RWPE1 (cell line): ENCODE data around the gene KATNAL2.

ENCODE experiments used
- CTCF ChIA-PET: fragments of 350-600 bp; sonication (Branson Sonifier 250); formaldehyde crosslinking; extraction: SDS; loops from one replicate; lab custom pipeline; 2021; lab: Yijun Ruan, JAX
- POLR2A ChIA-PET: fragments of 400-600 bp; formaldehyde crosslinking; extraction: SDS; loops from one replicate; lab custom pipeline; 2020; ENCODE audit warnings: antibody characterized with exemption; ENCODE audit not compliant: low non-redundant PET; lab: Yijun Ruan, JAX
- DNase-seq: peaks from one replicate; pipeline ENCODE4 v3.0.0; 2012; ENCODE audit warnings: low spot score
- H3K27ac ChIP-seq: fragments of 450-650 bp; 2 replicates; pipeline ENCODE4 v1.5.1; 2017
- CTCF ChIP-seq: fragments of 450-650 bp; conservative IDR thresholded peaks from 2 replicates; pipeline ENCODE4 v1.5.1; 2017; ENCODE audit warnings: low read depth, mild to moderate bottlenecking

KATNAL2 gene

GRCh38 chr18:46920653-46921052 lies 3.3 kb downstream of the KATNAL2 start:
- H3K27ac ChIP-seq = no peak overlapping the region
- no peak for TF ChIP-seq CTCF
- ChIA-PET POLR2A (no interaction called here), CTCF (no interaction called here)
- DNase-seq = no peak

- no peak overlapping the region for H3K27ac ChIP-seq
- ChIA-PET CTCF (no interaction called here), POLR2A (no interaction called here)
- no peak for TF ChIP-seq CTCF
- peak; percentile 56 for DNase-seq
Measured at GRCh38 chr18:46939337-46939963, 22.0 kb downstream of the KATNAL2 start.

GRCh38 chr18:46939998-46940571 lies 22.7 kb downstream of the KATNAL2 start:
- no peak overlapping the region for H3K27ac ChIP-seq
- CTCF ChIA-PET = interaction anchor here (0.6 kb wide), 1 partner anchor 11 kb away, joined by 5 read pairs; no protein-coding TSS in a partner anchor
- POLR2A ChIA-PET = no interaction called here
- TF ChIP-seq CTCF = no peak
- DNase-seq = no peak

GRCh38 chr18:46942646-46943045 lies 25.2 kb downstream of the KATNAL2 start:
- DNase-seq = no peak
- no peak overlapping the region for H3K27ac ChIP-seq
- TF ChIP-seq CTCF = no peak
- ChIA-PET CTCF (no interaction called here), POLR2A (no interaction called here)

- H3K27ac ChIP-seq = no peak overlapping the region
- DNase-seq = peak; percentile 83
- CTCF ChIA-PET = interaction anchor here (0.6 to 0.7 kb wide), 2 partner anchors 10 to 106 kb away, joined by 4 read pairs; no protein-coding TSS in a partner anchor
- TF ChIP-seq CTCF = no peak
- POLR2A ChIA-PET = no interaction called here
Measured at GRCh38 chr18:46946656-46947282, 29.4 kb downstream of the KATNAL2 start.

GRCh38 chr18:46950064-46950656 lies 32.8 kb downstream of the KATNAL2 start:
- H3K27ac ChIP-seq = no peak overlapping the region
- DNase-seq = no peak
- POLR2A ChIA-PET = no interaction called here
- TF ChIP-seq CTCF = peak; percentile 42
- CTCF ChIA-PET = no interaction called here
